Panc1 (cell line): Measurements from ENCODE around the gene TNP1.

Experiments used
- CTCF ChIP-seq: fragments of 450-650 bp; IDR thresholded peaks from 2 replicates; pipeline ENCODE4 v1.5.1; 2017; ENCODE audit warnings: mild to moderate bottlenecking
- TCF7L2 ChIP-seq: IDR thresholded peaks from 2 replicates; pipeline ENCODE4 v1.6.1; 2011; ENCODE audit warnings: mild to moderate bottlenecking, low read depth, low read length, inconsistent platforms

DNA sequence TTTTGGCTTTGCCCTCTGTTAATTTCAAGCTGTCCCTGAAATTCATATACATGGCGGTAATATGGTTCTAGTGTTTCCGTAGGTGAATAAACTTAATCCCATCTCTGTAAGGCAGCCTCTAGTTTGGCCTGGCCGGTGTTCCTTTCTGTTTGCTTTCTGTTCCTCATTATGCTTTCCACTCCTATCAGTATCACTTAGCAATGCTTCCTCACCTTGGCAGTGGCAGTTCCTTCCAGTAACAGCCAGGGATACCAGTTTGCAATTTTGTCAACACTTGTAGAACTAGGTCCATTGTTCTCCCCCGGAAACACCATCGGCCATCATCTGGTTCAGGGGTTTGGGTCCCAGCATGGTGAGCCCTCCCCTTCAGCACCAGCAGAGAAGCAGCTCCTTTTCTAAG is 18.2 kb upstream of the TNP1 start:
- TF ChIP-seq CTCF = no peak
- TF ChIP-seq TCF7L2 = no peak
